GM18511 (cell line): ENCODE measurements around the gene CCDC102B.
"Not testable (repeated sequence)": the region's sequence is repeated elsewhere in the genome, so short reads cannot be mapped to it uniquely, and the experiment has no call there.

Experiments
- ATAC-seq: cut with Tn5 transposase; IDR thresholded peaks from one replicate; pipeline ENCODE4 v1.9.1; 2021; ENCODE audit warnings: mild to moderate bottlenecking, moderate library complexity; ENCODE audit not compliant: unreplicated experiment

Gene CCDC102B

DNA sequence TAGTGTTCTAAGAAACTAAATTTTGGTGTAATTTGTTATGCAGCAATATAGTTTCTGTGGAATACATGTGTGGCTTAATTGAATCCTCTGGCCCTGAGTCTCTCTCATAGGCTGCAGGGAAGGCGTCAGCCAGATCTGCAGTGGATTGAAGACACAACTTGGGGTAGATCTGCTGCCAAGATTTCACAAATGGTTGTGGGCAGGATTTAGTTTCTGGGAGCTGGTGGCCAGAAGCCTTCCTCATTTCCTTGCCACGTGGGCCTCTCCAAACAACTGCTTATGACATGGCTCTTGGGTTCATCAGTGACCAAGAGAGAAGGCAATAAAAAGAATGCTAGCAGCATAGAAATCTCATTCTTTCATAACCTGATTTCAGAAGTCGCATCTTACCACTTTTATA lies 28.2 kb downstream of the CCDC102B start:
- ATAC-seq: no peak

DNA sequence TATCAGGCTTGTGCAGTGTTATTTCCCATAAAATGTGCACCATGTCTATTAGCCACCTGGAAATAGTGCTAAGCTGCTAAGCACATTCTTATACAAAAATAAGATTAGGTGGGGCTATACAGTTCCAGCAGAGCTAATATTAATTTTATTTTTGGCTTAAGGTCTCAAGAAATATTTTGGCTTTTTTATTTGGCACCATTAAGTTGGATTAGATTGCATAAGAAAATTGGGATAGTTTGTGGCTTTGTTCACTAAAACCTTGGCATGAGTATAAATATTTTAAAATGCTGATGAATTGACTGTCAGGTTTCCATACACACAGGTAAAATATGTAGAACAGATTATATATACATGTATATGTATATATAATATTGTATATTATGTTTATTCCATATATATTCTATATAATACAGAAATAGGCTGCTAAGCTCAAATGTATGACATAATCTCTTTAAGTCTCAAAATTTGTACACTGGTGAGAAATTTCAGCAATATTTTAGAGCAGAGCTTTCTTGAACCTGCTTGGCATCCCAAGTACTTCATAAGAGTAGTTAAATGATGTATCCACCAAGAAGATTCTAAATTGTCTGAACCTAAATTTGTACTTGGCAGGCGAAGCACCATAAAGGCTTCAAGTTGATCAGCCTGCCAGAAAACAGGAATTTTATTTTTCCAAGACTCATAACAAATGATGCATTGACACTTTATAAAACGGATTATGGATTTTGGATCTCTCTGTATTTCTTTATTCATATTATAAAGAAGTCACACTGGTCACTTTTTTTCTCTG lies 32.6 kb downstream of the CCDC102B start:
- no peak for ATAC-seq

GRCh38 chr18:68833756-68834155 lies 35.9 kb downstream of the CCDC102B start:
- no peak for ATAC-seq

GRCh38 chr18:68837665-68838451 lies 40.0 kb downstream of the CCDC102B start:
- no peak for ATAC-seq

GRCh38 chr18:68839701-68840100 lies 41.8 kb downstream of the CCDC102B start:
- no peak for ATAC-seq

GRCh38 chr18:68840554-68841263 lies 42.8 kb downstream of the CCDC102B start:
- no peak for ATAC-seq

DNA sequence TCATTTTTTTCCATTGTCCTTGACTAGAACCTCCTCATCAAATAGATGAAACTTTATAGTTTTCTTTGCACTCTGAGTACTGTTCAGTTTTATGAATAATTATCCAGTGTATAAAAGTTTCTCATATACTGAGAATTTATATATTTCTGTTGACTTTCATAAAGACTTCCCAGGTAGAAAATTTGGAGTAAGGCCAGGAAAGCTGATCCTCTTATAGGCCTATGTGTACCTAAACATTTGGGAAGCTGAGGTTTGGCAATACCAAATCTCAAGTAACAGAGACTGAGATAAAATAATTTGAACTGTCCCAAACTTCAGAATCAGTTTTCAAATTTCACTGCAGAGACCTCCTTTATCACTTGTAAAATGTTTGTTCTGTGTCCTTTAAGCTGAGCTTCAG lies 43.4 kb downstream of the CCDC102B start:
- ATAC-seq: no peak

DNA sequence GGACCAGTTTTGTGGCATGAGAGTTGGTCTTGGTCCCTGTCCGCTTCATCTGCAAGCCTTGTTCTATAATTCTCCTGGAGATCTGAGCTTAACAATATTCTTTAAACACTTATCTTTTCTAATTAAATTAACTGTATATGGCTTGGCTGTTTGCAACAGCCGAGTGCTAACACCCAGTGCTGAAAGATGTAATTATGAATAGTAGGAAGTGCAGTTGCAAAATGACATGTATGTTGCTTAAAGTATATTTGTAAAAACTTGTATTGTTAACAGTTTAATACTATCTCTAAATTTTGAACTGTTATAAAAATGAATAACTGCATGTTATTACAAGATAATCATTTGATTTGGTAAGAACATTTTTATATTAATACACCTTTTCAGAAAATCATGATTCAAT lies 45.1 kb downstream of the CCDC102B start:
- ATAC-seq: no peak

GRCh38 chr18:68843473-68844089 lies 45.7 kb downstream of the CCDC102B start:
- ATAC-seq: no peak

GRCh38 chr18:68847219-68847837 lies 49.4 kb downstream of the CCDC102B start:
- ATAC-seq: peak; percentile 71

- no peak for ATAC-seq
These were observed 50.4 kb downstream of the CCDC102B start for GRCh38 chr18:68848242-68848641.

GRCh38 chr18:68854786-68855391 lies 57.0 kb downstream of the CCDC102B start:
- ATAC-seq: no peak

- ATAC-seq: no peak
These were observed 57.6 kb downstream of the CCDC102B start for GRCh38 chr18:68855491-68855890.

- ATAC-seq: no peak
These were observed 63.5 kb downstream of the CCDC102B start for GRCh38 chr18:68861365-68861764.

- ATAC-seq: no peak
These were observed 67.1 kb downstream of the CCDC102B start for GRCh38 chr18:68865021-68865420.

- ATAC-seq: no peak
These were observed 67.6 kb downstream of the CCDC102B start for GRCh38 chr18:68865503-68865902.

DNA sequence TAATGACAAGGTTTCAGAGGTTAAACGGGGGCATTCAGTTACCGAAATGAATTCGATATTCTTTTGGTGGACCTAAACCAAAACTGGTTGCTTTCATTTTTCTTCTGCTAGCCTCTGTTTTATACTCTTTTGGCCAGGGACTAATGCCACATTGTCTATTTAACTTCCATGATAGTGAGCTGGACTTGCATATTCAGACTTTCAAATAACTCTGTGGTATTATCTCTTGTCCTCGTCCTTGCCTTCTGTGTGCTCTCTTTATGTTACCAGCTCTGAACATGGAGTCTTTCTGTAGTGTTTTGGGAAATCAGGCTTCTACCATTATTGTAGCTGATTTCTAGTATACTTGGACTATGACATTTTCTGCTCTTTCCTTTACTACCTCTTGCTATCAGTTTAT lies 75.1 kb downstream of the CCDC102B start:
- no peak for ATAC-seq

- ATAC-seq: no peak
These were observed 76.5 kb downstream of the CCDC102B start for GRCh38 chr18:68874361-68874760.

- ATAC-seq: not testable (repeated sequence)
These were observed 82.1 kb downstream of the CCDC102B start for GRCh38 chr18:68879947-68880346.

- no peak for ATAC-seq
These were observed 89.5 kb downstream of the CCDC102B start for GRCh38 chr18:68887410-68887809.
